GM12878 (cell line): ENCODE data around the gene HAPLN2. TPM values are rescaled to one million over a fixed set of nuclear protein-coding genes. Genes with fewer than 3 reads are reported as not detected.

ENCODE experiments used
- ATAC-seq: fragments of 200-7000 bp; cut with Tn5 transposase; 3 replicates; pipeline ENCODE4 v1.9.1; 2020; ENCODE audit warnings: mild to moderate bottlenecking, moderate library complexity
- BruUV-seq: library from RNA; stranded (reverse); fragments of 400-500 nt; replicated peaks from 2 replicates; lab custom pipeline; 2021; lab: Mats Ljungman, UMichigan
- CTCF ChIA-PET: fragments of 300-600 bp; sonication (Branson Sonifier 250); formaldehyde crosslinking; extraction: SDS; loops from one replicate; lab custom pipeline; 2021; ENCODE audit warnings: inconsistent platforms; lab: Yijun Ruan, JAX
- POLR2A ChIA-PET: fragments of 350-600 bp; formaldehyde crosslinking; extraction: SDS; loops from one replicate; lab custom pipeline; 2021; ENCODE audit warnings: inconsistent platforms; lab: Charles Lee
- RAD21 ChIA-PET: fragments of 300-600 bp; sonication (Branson Sonifier 250); formaldehyde crosslinking; loops from one replicate; lab custom pipeline; 2023; ENCODE audit warnings: antibody characterized with exemption; ENCODE audit not compliant: unreplicated experiment; lab: Charles Lee
- SMC1A ChIA-PET: fragments of 300-600 bp; sonication (Branson Sonifier 250); formaldehyde crosslinking; loops from one replicate; lab custom pipeline; 2023; ENCODE audit not compliant: unreplicated experiment, uncharacterized antibody; lab: Charles Lee
- DNase-seq: peaks from one replicate; pipeline ENCODE4 v3.0.0-alpha.2; 2011; ENCODE audit warnings: low read depth, low spot score
- FAIRE-seq: peaks from 3 replicates; lab custom pipeline; 2011; peaks lifted over from hg19 to GRCh38; lab: Jason Lieb, UNC
- H2AFZ ChIP-seq: 2 replicates; pipeline ENCODE4 v1.6.0; 2011; ENCODE audit warnings: low read depth, low read length, control low read depth; ENCODE audit not compliant: control insufficient read depth
- H3K27ac ChIP-seq: 2 replicates; pipeline ENCODE4 v1.5.1; 2011; ENCODE audit warnings: control low read depth; ENCODE audit not compliant: control insufficient read depth, insufficient read depth
- H3K27me3 ChIP-seq, 2 experiments: replicated peaks in 1 of 2; 2 replicates each; pipeline versions ENCODE4 v1.6.0 to v1.6.1; 2011; ENCODE audit warnings: low read length in 1 of 2; ENCODE audit not compliant: control insufficient read depth in 2 of 2, insufficient read depth in 2 of 2
- H3K36me3 ChIP-seq, 2 experiments: 2 replicates each; pipeline ENCODE4 v1.5.1; 2011; ENCODE audit warnings: low read length in 1 of 2; ENCODE audit not compliant: control insufficient read depth in 2 of 2, insufficient read depth in 2 of 2
- H3K4me1 ChIP-seq: 2 replicates; pipeline ENCODE4 v1.6.1; 2011; ENCODE audit warnings: mild to moderate bottlenecking, low read length, moderate library complexity, mixed read lengths; ENCODE audit not compliant: control insufficient read depth, insufficient read depth
- H3K4me2 ChIP-seq: 2 replicates; pipeline ENCODE4 v1.6.0; 2011; ENCODE audit warnings: control low read depth; ENCODE audit not compliant: control insufficient read depth, insufficient read depth
- H3K4me3 ChIP-seq: fragments of 200-600 bp; sonication (generic); 2 replicates; pipeline ENCODE4 v1.5.1; 2016
- H3K79me2 ChIP-seq: 2 replicates; pipeline ENCODE4 v1.6.0; 2011; ENCODE audit warnings: low read length; ENCODE audit not compliant: control insufficient read depth, insufficient read depth
- H3K9ac ChIP-seq: 2 replicates; pipeline ENCODE4 v1.8.0; 2011; ENCODE audit warnings: low read length, control low read depth, mixed read lengths; ENCODE audit not compliant: control insufficient read depth, insufficient read depth
- H3K9me3 ChIP-seq: replicated peaks from 3 replicates; pipeline ENCODE4 v1.5.1; 2011; ENCODE audit warnings: mild to moderate bottlenecking, low read length; ENCODE audit not compliant: control insufficient read depth, insufficient read depth
- H4K20me1 ChIP-seq: 2 replicates; pipeline ENCODE4 v1.6.0; 2011; ENCODE audit not compliant: control insufficient read depth, insufficient read depth
- IRF4 ChIP-seq: IDR thresholded peaks from 2 replicates; pipeline ENCODE4 v1.6.1; 2011; ENCODE audit warnings: low read depth, low read length
- JUND ChIP-seq: IDR thresholded peaks from 2 replicates; pipeline ENCODE4 v1.6.1; 2012; ENCODE audit warnings: low read depth, mild to moderate bottlenecking, low read length, improper control_type of control experiment, moderate library complexity
- RB1 ChIP-seq: fragments of 450-650 bp; formaldehyde crosslinking; IDR thresholded peaks from 2 replicates; pipeline ENCODE4 v1.6.1; 2017; ENCODE audit warnings: mild to moderate bottlenecking, borderline replicate concordance
- REST ChIP-seq: IDR thresholded peaks from 2 replicates; pipeline ENCODE4 v1.6.1; 2012; ENCODE audit warnings: mild to moderate bottlenecking, low read depth, low read length
- SMAD5 ChIP-seq: IDR thresholded peaks from 2 replicates; pipeline ENCODE4 v1.6.1; 2016; ENCODE audit warnings: antibody characterized with exemption, low read depth
- SPI1 ChIP-seq: IDR thresholded peaks from 2 replicates; pipeline ENCODE4 v1.6.1; 2011; ENCODE audit warnings: low read depth, mild to moderate bottlenecking, low read length, moderate library complexity, borderline replicate concordance; ENCODE audit not compliant: insufficient read depth
- ZBTB11 ChIP-seq: fragments of 450-650 bp; formaldehyde crosslinking; IDR thresholded peaks from 2 replicates; pipeline ENCODE4 v1.5.0; 2022; ENCODE audit warnings: mild to moderate bottlenecking, missing genetic modification characterization
- ZNF274 ChIP-seq: IDR thresholded peaks from one replicate; pipeline ENCODE4 v1.8.0; 2011; ENCODE audit not compliant: insufficient read length, insufficient read depth
- WGBS: methylation state at CpG from one replicate; pipeline ENCODE4 v1.1.6; 2016; ENCODE audit warnings: low lambda C conversion rate; ENCODE audit not compliant: insufficient replicate concordance, insufficient coverage; ENCODE audit errors: missing lambda C conversion rate; 5-methylcytosine and 5-hydroxymethylcytosine counted together
- in situ Hi-C: fragments of 300-500 bp; cut with MboI; formaldehyde crosslinking; loops from 9 replicates; pipeline ENCODE4 v1.14.3; 2018; ENCODE audit warnings: mixed read lengths
- intact Hi-C: fragments of 100-400 bp; cut with micrococcal nuclease; formaldehyde crosslinking; loops from one replicate; pipeline ENCODE4 v1.14.2; 2022; ENCODE audit not compliant: unreplicated experiment
- polyA plus RNA-seq, 11 experiments: library from polyadenylated mRNA; depleted of rRNA in 4 of 11; unstranded in 6 of 11; stranded (reverse) in 5 of 11; fragments of >200 nt; fragmentation: Nextera tagmentation in 4 of 11; fragmentation: Illumina TruSeq in 1 of 11; extraction: Ambion mirVana in 4 of 11; extraction: Trizol in 1 of 11; gene quantifications; 1 replicate in 1 of 11; 2 replicates in 10 of 11; pipeline versions ENCODE4 v1.2.1 to v1.2.3, GENCODE V29; 2011 to 2016; ENCODE audit warnings: inconsistent platforms in 2 of 11, missing spikeins in 2 of 11, low read depth in 1 of 11
- total RNA-seq, 4 experiments: library from RNA; depleted of rRNA in 3 of 4; stranded (reverse); fragments of >200 nt in 3 of 4; fragmentation: Illumina TruSeq in 1 of 4; extraction: Trizol in 1 of 4; gene quantifications; 2 replicates each; pipeline versions ENCODE4 v1.2.1 to v1.2.3, GENCODE V29; 2013 to 2021
- TF ChIP-seq, protein P1 (sequence below): fragments of 450-650 bp; IDR thresholded peaks from 2 replicates; pipeline ENCODE4 v1.6.1; 2017; ENCODE audit warnings: mild to moderate bottlenecking, low read depth, inconsistent platforms; ENCODE audit not compliant: poor library complexity, severe bottlenecking

HAPLN2 gene
- total and polyA plus RNA-seq, 10 of the 15 experiments (the other 5 are each of a cell fraction or from before 2014, with no cell fraction given), result 0.15 to 0.24 TPM; not detected in 8

DNA sequence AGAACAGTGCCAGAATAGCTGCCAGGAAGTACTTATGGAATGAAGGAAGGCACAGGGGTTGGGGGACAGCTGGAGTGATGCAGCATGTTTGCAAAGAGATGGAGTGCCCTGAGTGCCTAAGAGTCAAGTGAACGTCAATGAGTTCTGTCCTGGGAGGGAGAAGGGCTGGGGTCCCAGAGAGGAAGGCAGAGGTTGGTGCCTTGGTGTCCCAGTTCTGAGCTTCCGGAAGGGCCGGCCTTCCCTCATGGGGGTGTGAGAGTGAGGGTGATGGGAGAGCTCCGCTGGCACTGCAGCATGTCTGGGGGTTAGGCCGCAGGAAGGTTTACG lies 40.4 kb downstream of the HAPLN2 start (continued):
- TF ChIP-seq REST (no peak), IRF4 (no peak), JUND (no peak)

GRCh38 chr1:156659988-156660751 lies 41.0 kb downstream of the HAPLN2 start:
- Histone ChIP-seq H3K9me3 (no peaks in the 10 kb centered on the region), H3K27ac (peak overlapping the region; percentile 90), H3K4me2 (peak overlapping the region; percentile 100), H3K9ac (peak overlapping the region; percentile 87), H3K4me1 (peaks cover 74% of the 10 kb centered on the region), H3K79me2 (peaks cover 23% of the 10 kb centered on the region), H3K27me3 (0 out of 4 replicates have a peak, but pooled peaks cover 0 to 2% of the 10 kb centered on the region in 2 experiments), H4K20me1 (peaks cover 6% of the 10 kb centered on the region; the same call in 1 of the 2 replicates), H3K4me3 (peak overlapping the region; percentile 94), H3K36me3 (no peaks in the 10 kb centered on the region), H2AFZ (peak overlapping the region; percentile 61)
- CTCF ChIA-PET, result interaction anchor here (0.7 to 8.3 kb wide), 40 partner anchors 9 to 447 kb away, joined by 3 to 208 read pairs (median 4); partner anchors contain the start of genes BCAN, CCT3, CRABP2 and HAPLN2
- FAIRE-seq (peak; percentile 71), DNase-seq (peak; percentile 70), ATAC-seq (peak; percentile 84)
- 3% methylated on average over 36 of the region's 38 CpGs for WGBS
- intact Hi-C loops, result loop anchor here (1.0 to 10.0 kb wide), 2 partner anchors 18 to 65 kb away; partner anchors contain the start of genes ISG20L2 and METTL25B
- RAD21 ChIA-PET, result interaction anchor here (0.9 to 6.0 kb wide), 11 partner anchors 11 to 230 kb away, joined by 3 to 58 read pairs (median 8); partner anchors contain the start of genes CRABP2, MRPL24 and NES
- SMC1A ChIA-PET, result interaction anchor here (0.6 to 4.2 kb wide), 11 partner anchors 14 to 231 kb away, joined by 3 to 39 read pairs (median 5); partner anchors contain the start of genes NAXE and NES
- POLR2A ChIA-PET, result interaction anchor here (0.6 to 2.4 kb wide), 8 partner anchors 16 to 170 kb away, joined by 3 to 13 read pairs (median 4); partner anchors contain the start of genes ISG20L2, METTL25B and NAXE
- no TSS peak for BruUV-seq
- in situ Hi-C loops, result no loop called here
- TF ChIP-seq SPI1 (0 out of 2 replicates have a peak, but pooled peaks have one; percentile 3), ZNF274 (no peak), SMAD5 (0 out of 2 replicates have a peak, but pooled peaks have one; percentile 32), ZBTB11 (no peak), RB1 (peak; percentile 63; the same call in 1 of the 2 replicates)
- TF ChIP-seq, protein P1, sequence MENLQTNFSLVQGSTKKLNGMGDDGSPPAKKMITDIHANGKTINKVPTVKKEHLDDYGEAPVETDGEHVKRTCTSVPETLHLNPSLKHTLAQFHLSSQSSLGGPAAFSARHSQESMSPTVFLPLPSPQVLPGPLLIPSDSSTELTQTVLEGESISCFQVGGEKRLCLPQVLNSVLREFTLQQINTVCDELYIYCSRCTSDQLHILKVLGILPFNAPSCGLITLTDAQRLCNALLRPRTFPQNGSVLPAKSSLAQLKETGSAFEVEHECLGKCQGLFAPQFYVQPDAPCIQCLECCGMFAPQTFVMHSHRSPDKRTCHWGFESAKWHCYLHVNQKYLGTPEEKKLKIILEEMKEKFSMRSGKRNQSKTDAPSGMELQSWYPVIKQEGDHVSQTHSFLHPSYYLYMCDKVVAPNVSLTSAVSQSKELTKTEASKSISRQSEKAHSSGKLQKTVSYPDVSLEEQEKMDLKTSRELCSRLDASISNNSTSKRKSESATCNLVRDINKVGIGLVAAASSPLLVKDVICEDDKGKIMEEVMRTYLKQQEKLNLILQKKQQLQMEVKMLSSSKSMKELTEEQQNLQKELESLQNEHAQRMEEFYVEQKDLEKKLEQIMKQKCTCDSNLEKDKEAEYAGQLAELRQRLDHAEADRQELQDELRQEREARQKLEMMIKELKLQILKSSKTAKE, result no peak
